GM23338 (cell line): ENCODE measurements around the gene STK39. TPM values are rescaled to one million over a fixed set of nuclear protein-coding genes. Genes with fewer than 3 reads are reported as not detected.

ENCODE experiments used
- ATAC-seq: fragments of 200-7000 bp; cut with Tn5 transposase; 3 replicates; pipeline ENCODE4 v1.9.1; 2020
- DNase-seq: peaks from one replicate; pipeline ENCODE4 v3.0.0-alpha.2; 2015; ENCODE audit warnings: low spot score
- H2AFZ ChIP-seq: fragments of 200-600 bp; sonication (generic); 2 replicates; pipeline ENCODE4 v1.8.0; 2016; ENCODE audit warnings: antibody characterized with exemption, mild to moderate bottlenecking, moderate library complexity
- H3F3A ChIP-seq: fragments of 200-600 bp; sonication (generic); replicated peaks from 2 replicates; pipeline ENCODE4 v1.8.0; 2017; ENCODE audit warnings: antibody characterized with exemption, mixed run types, low read depth
- H3K27ac ChIP-seq: fragments of 200-600 bp; sonication (generic); 2 replicates; pipeline ENCODE4 v1.6.1; 2016; ENCODE audit warnings: low read depth
- H3K27me3 ChIP-seq: fragments of 200-600 bp; sonication (generic); 2 replicates; pipeline ENCODE4 v1.8.0; 2016; ENCODE audit warnings: mild to moderate bottlenecking, mixed run types, moderate library complexity; ENCODE audit not compliant: insufficient read depth
- H3K36me3 ChIP-seq: fragments of 200-600 bp; sonication (generic); 2 replicates; pipeline ENCODE4 v1.8.0; 2016; ENCODE audit warnings: mild to moderate bottlenecking; ENCODE audit not compliant: insufficient read depth
- H3K4me1 ChIP-seq: fragments of 200-600 bp; sonication (generic); 2 replicates; pipeline ENCODE4 v1.8.0; 2016; ENCODE audit warnings: mild to moderate bottlenecking, moderate library complexity; ENCODE audit not compliant: insufficient read depth
- H3K4me2 ChIP-seq: fragments of 200-600 bp; sonication (generic); 2 replicates; pipeline ENCODE4 v1.7.1; 2017; ENCODE audit warnings: mixed run types
- H3K4me3 ChIP-seq: fragments of 200-600 bp; sonication (generic); 2 replicates; pipeline ENCODE4 v1.6.1; 2016; ENCODE audit warnings: mixed run types
- H3K79me2 ChIP-seq: fragments of 200-600 bp; sonication (generic); replicated peaks from 2 replicates; pipeline ENCODE4 v1.8.0; 2017; ENCODE audit warnings: mild to moderate bottlenecking; ENCODE audit not compliant: insufficient read depth
- H3K9me2 ChIP-seq: fragments of 200-600 bp; sonication (generic); 2 replicates; pipeline ENCODE4 v1.8.0; 2017; ENCODE audit not compliant: insufficient read depth
- H4K20me1 ChIP-seq: fragments of 200-600 bp; sonication (generic); replicated peaks from 2 replicates; pipeline ENCODE4 v1.8.0; 2017; ENCODE audit warnings: mild to moderate bottlenecking; ENCODE audit not compliant: insufficient read depth
- H3K27ac Mint-ChIP-seq: 2 replicates; pipeline ENCODE4 v1.8.0; 2020; ENCODE audit warnings: inconsistent platforms, mild to moderate bottlenecking, moderate library complexity, mixed read lengths
- H3K27me3 Mint-ChIP-seq: 3 replicates; pipeline ENCODE4 v1.8.0; 2022; ENCODE audit warnings: low read depth, mild to moderate bottlenecking, moderate library complexity, mixed read lengths, inconsistent platforms; ENCODE audit not compliant: insufficient read depth, poor library complexity
- H3K36me3 Mint-ChIP-seq: 3 replicates; pipeline ENCODE4 v1.8.0; 2021; ENCODE audit warnings: low read depth, mild to moderate bottlenecking, inconsistent platforms, moderate library complexity, mixed read lengths
- H3K4me1 Mint-ChIP-seq: 3 replicates; pipeline ENCODE4 v1.8.0; 2020; ENCODE audit warnings: mild to moderate bottlenecking, inconsistent platforms, mixed read lengths
- H3K4me3 Mint-ChIP-seq: 3 replicates; pipeline ENCODE4 v1.8.0; 2021; ENCODE audit warnings: moderate library complexity, mild to moderate bottlenecking, inconsistent platforms, mixed read lengths
- H3K9me3 Mint-ChIP-seq: 3 replicates; pipeline ENCODE4 v1.8.0; 2020; ENCODE audit warnings: moderate library complexity, mild to moderate bottlenecking, inconsistent platforms, mixed read lengths
- CREB1 ChIP-seq: fragments of 250-450 bp; sonication (Bioruptor Pico); IDR thresholded peaks from 2 replicates; pipeline ENCODE4 v1.5.0; 2020; ENCODE audit warnings: low read depth, mild to moderate bottlenecking, moderate library complexity
- EZH2 ChIP-seq: fragments of 200-600 bp; sonication (generic); IDR thresholded peaks from one replicate; pipeline ENCODE4 v1.8.0; 2017; ENCODE audit warnings: antibody characterized with exemption, mild to moderate bottlenecking, low read depth; ENCODE audit not compliant: unreplicated experiment
- EZH2phosphoT487 ChIP-seq: fragments of 200-600 bp; sonication (generic); IDR thresholded peaks from one replicate; pipeline ENCODE4 v1.8.1; 2018; ENCODE audit warnings: antibody characterized with exemption; ENCODE audit not compliant: unreplicated experiment
- JUNB ChIP-seq: IDR thresholded peaks from one replicate; pipeline ENCODE4 v1.6.1; 2016; ENCODE audit warnings: antibody characterized with exemption; ENCODE audit not compliant: unreplicated experiment
- NANOG ChIP-seq: IDR thresholded peaks from 2 replicates; pipeline ENCODE4 v1.6.1; 2016; ENCODE audit warnings: antibody characterized with exemption, borderline replicate concordance
- POLR2AphosphoS5 ChIP-seq: IDR thresholded peaks from 2 replicates; pipeline ENCODE4 v1.6.1; 2016; ENCODE audit warnings: antibody characterized with exemption, low read depth
- STAT1 ChIP-seq: IDR thresholded peaks from one replicate; pipeline ENCODE4 v1.6.1; 2016; ENCODE audit warnings: antibody characterized with exemption; ENCODE audit not compliant: unreplicated experiment
- ZNF114 ChIP-seq: fragments of 250-450 bp; sonication (Bioruptor Pico); IDR thresholded peaks from 2 replicates; pipeline ENCODE4 v1.5.0; 2020; ENCODE audit warnings: mild to moderate bottlenecking, moderate library complexity
- ZNF331 ChIP-seq: fragments of 250-450 bp; sonication (Bioruptor Pico); IDR thresholded peaks from 2 replicates; pipeline ENCODE4 v1.5.0; 2020; ENCODE audit warnings: low read depth, mild to moderate bottlenecking, moderate library complexity
- polyA plus RNA-seq: library from polyadenylated mRNA; unstranded; fragments of >200 nt; fragmentation: Nextera tagmentation; extraction: Ambion mirVana; gene quantifications from 2 replicates; pipeline ENCODE4 v1.2.1, GENCODE V29; 2016
- total RNA-seq: library from RNA; depleted of rRNA; stranded (reverse); fragments of >200 nt; shearing (Covaris generic); gene quantifications from 2 replicates; pipeline ENCODE4 v1.2.3, GENCODE V29; 2014
- TF ChIP-seq, protein P1 (sequence below): IDR thresholded peaks from one replicate; pipeline ENCODE4 v1.6.1; 2018; ENCODE audit warnings: antibody characterized with exemption; ENCODE audit not compliant: unreplicated experiment
- TF ChIP-seq, protein P2 (sequence below): fragments of 250-450 bp; sonication (Bioruptor Pico); IDR thresholded peaks from 2 replicates; pipeline ENCODE4 v1.5.0; 2020; ENCODE audit warnings: mild to moderate bottlenecking, moderate library complexity
- TF ChIP-seq, protein P3 (sequence below): IDR thresholded peaks from 2 replicates; pipeline ENCODE4 v1.6.1; 2016; ENCODE audit warnings: antibody characterized with exemption
- TF ChIP-seq, protein P4 (sequence below), 2 experiments: fragments of 200-600 bp in 1 of 2; sonication (generic) in 1 of 2; conservative IDR thresholded peaks; 2 replicates each; pipeline versions ENCODE4 v1.5.1 to v1.6.1; 2016 to 2017; ENCODE audit warnings: antibody characterized with exemption in 2 of 2, low read depth in 2 of 2, mild to moderate bottlenecking in 2 of 2, moderate library complexity in 1 of 2

STK39 gene
- total and polyA plus RNA-seq, 2 experiments from 2014 or later: 9.5 to 16.9 TPM

DNA sequence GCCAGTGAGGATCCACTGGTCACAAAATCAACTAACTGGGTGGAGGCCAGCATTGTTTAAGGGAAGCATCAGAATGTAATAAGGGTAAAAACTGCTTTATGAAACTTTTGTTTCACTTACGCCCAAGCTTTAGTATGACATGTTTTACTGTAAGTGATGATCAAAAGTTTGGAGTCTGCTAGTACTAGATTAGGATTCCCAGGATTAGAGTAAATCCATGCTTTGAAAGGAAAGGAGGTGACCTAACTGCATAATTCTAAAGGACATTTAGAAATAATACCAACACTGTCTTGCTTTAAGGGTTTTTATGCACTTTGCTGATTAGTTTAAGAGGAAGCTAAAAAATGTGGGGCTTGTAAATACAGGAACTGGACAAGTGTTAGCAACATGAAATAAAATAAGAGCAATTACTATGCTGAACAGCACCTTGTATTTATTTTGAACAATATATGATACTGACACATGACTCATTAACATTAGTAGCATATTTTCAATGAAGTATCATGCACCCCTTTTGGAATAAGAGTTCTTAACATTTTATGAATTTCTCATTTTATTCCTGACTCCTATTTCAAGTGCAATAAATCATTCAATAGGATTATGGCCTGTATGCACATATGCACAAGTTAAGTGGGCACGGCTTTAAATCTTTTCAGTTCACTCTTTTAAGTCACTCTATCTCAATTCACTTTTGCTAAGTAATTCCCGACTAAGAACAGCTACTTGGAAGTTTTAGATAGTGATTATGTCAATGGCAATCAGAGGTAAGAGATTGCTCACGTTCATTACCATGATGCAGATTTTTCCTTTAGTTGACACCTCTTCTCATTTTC, 62.5 kb downstream of the STK39 start:
- DNase-seq (no peak), ATAC-seq (no peak)
- no peak overlapping the region for H3K4me3 ChIP-seq
- no peaks in the 10 kb centered on the region for H3K9me3 Mint-ChIP-seq
- no peak overlapping the region for H3K4me3 Mint-ChIP-seq
- no peak overlapping the region for H2AFZ ChIP-seq
- H3K27ac Mint-ChIP-seq: no peak overlapping the region
- no peak overlapping the region for H3K27ac ChIP-seq
- H3K4me1 ChIP-seq: peaks cover 43% of the 10 kb centered on the region
- H3F3A ChIP-seq: no peaks in the 10 kb centered on the region
- no peak overlapping the region for H3K4me2 ChIP-seq
- peaks cover 61% of the 10 kb centered on the region for H3K4me1 Mint-ChIP-seq
- no peaks in the 10 kb centered on the region for H4K20me1 ChIP-seq
- no peaks in the 10 kb centered on the region for H3K9me2 ChIP-seq
- 0 out of 2 replicates have a peak, but pooled peaks cover 3% of the 10 kb centered on the region for H3K27me3 ChIP-seq
- peaks cover 3% of the 10 kb centered on the region for H3K27me3 Mint-ChIP-seq
- no peaks in the 10 kb centered on the region for H3K36me3 ChIP-seq
- no peaks in the 10 kb centered on the region for H3K36me3 Mint-ChIP-seq
- H3K79me2 ChIP-seq: no peaks in the 10 kb centered on the region
- TF ChIP-seq EZH2phosphoT487: no peak
- TF ChIP-seq, protein P1, sequence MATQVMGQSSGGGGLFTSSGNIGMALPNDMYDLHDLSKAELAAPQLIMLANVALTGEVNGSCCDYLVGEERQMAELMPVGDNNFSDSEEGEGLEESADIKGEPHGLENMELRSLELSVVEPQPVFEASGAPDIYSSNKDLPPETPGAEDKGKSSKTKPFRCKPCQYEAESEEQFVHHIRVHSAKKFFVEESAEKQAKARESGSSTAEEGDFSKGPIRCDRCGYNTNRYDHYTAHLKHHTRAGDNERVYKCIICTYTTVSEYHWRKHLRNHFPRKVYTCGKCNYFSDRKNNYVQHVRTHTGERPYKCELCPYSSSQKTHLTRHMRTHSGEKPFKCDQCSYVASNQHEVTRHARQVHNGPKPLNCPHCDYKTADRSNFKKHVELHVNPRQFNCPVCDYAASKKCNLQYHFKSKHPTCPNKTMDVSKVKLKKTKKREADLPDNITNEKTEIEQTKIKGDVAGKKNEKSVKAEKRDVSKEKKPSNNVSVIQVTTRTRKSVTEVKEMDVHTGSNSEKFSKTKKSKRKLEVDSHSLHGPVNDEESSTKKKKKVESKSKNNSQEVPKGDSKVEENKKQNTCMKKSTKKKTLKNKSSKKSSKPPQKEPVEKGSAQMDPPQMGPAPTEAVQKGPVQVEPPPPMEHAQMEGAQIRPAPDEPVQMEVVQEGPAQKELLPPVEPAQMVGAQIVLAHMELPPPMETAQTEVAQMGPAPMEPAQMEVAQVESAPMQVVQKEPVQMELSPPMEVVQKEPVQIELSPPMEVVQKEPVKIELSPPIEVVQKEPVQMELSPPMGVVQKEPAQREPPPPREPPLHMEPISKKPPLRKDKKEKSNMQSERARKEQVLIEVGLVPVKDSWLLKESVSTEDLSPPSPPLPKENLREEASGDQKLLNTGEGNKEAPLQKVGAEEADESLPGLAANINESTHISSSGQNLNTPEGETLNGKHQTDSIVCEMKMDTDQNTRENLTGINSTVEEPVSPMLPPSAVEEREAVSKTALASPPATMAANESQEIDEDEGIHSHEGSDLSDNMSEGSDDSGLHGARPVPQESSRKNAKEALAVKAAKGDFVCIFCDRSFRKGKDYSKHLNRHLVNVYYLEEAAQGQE: no peak
- TF ChIP-seq, protein P2, sequence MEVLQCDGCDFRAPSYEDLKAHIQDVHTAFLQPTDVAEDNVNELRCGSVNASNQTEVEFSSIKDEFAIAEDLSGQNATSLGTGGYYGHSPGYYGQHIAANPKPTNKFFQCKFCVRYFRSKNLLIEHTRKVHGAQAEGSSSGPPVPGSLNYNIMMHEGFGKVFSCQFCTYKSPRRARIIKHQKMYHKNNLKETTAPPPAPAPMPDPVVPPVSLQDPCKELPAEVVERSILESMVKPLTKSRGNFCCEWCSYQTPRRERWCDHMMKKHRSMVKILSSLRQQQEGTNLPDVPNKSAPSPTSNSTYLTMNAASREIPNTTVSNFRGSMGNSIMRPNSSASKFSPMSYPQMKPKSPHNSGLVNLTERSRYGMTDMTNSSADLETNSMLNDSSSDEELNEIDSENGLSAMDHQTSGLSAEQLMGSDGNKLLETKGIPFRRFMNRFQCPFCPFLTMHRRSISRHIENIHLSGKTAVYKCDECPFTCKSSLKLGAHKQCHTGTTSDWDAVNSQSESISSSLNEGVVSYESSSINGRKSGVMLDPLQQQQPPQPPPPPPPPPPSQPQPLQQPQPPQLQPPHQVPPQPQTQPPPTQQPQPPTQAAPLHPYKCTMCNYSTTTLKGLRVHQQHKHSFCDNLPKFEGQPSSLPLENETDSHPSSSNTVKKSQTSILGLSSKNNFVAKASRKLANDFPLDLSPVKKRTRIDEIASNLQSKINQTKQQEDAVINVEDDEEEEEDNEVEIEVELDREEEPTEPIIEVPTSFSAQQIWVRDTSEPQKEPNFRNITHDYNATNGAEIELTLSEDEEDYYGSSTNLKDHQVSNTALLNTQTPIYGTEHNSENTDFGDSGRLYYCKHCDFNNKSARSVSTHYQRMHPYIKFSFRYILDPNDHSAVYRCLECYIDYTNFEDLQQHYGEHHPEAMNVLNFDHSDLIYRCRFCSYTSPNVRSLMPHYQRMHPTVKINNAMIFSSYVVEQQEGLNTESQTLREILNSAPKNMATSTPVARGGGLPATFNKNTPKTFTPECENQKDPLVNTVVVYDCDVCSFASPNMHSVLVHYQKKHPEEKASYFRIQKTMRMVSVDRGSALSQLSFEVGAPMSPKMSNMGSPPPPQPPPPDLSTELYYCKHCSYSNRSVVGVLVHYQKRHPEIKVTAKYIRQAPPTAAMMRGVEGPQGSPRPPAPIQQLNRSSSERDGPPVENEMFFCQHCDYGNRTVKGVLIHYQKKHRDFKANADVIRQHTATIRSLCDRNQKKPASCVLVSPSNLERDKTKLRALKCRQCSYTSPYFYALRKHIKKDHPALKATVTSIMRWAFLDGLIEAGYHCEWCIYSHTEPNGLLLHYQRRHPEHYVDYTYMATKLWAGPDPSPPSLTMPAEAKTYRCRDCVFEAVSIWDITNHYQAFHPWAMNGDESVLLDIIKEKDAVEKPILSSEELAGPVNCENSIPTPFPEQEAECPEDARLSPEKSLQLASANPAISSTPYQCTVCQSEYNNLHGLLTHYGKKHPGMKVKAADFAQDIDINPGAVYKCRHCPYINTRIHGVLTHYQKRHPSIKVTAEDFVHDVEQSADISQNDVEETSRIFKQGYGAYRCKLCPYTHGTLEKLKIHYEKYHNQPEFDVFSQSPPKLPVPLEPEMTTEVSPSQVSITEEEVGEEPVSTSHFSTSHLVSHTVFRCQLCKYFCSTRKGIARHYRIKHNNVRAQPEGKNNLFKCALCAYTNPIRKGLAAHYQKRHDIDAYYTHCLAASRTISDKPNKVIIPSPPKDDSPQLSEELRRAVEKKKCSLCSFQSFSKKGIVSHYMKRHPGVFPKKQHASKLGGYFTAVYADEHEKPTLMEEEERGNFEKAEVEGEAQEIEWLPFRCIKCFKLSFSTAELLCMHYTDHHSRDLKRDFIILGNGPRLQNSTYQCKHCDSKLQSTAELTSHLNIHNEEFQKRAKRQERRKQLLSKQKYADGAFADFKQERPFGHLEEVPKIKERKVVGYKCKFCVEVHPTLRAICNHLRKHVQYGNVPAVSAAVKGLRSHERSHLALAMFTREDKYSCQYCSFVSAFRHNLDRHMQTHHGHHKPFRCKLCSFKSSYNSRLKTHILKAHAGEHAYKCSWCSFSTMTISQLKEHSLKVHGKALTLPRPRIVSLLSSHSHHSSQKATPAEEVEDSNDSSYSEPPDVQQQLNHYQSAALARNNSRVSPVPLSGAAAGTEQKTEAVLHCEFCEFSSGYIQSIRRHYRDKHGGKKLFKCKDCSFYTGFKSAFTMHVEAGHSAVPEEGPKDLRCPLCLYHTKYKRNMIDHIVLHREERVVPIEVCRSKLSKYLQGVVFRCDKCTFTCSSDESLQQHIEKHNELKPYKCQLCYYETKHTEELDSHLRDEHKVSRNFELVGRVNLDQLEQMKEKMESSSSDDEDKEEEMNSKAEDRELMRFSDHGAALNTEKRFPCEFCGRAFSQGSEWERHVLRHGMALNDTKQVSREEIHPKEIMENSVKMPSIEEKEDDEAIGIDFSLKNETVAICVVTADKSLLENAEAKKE (CRISPR knock-in tag): no peak
- TF ChIP-seq JUNB: no peak
- TF ChIP-seq POLR2AphosphoS5: no peak
- TF ChIP-seq CREB1 (CRISPR knock-in tag): no peak
- TF ChIP-seq STAT1: no peak
- TF ChIP-seq ZNF331: no peak
- TF ChIP-seq, protein P3, sequence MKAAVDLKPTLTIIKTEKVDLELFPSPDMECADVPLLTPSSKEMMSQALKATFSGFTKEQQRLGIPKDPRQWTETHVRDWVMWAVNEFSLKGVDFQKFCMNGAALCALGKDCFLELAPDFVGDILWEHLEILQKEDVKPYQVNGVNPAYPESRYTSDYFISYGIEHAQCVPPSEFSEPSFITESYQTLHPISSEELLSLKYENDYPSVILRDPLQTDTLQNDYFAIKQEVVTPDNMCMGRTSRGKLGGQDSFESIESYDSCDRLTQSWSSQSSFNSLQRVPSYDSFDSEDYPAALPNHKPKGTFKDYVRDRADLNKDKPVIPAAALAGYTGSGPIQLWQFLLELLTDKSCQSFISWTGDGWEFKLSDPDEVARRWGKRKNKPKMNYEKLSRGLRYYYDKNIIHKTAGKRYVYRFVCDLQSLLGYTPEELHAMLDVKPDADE: no peak
- TF ChIP-seq, protein P4, sequence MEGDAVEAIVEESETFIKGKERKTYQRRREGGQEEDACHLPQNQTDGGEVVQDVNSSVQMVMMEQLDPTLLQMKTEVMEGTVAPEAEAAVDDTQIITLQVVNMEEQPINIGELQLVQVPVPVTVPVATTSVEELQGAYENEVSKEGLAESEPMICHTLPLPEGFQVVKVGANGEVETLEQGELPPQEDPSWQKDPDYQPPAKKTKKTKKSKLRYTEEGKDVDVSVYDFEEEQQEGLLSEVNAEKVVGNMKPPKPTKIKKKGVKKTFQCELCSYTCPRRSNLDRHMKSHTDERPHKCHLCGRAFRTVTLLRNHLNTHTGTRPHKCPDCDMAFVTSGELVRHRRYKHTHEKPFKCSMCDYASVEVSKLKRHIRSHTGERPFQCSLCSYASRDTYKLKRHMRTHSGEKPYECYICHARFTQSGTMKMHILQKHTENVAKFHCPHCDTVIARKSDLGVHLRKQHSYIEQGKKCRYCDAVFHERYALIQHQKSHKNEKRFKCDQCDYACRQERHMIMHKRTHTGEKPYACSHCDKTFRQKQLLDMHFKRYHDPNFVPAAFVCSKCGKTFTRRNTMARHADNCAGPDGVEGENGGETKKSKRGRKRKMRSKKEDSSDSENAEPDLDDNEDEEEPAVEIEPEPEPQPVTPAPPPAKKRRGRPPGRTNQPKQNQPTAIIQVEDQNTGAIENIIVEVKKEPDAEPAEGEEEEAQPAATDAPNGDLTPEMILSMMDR (conservative IDR thresholded peaks at IDR 0.05; ENCODE audit: low read depth in 2 of 2): no peak
- TF ChIP-seq NANOG: no peak
- no peak for TF ChIP-seq EZH2
- TF ChIP-seq ZNF114 (CRISPR knock-in tag): no peak
